GM12891 (cell line): ENCODE data around the gene MMGT1.

Experiments
- POLR2A ChIP-seq: IDR thresholded peaks from 2 replicates; pipeline ENCODE4 v1.6.1; 2011; ENCODE audit warnings: low read depth, low read length, control low read depth
- POLR2AphosphoS5 ChIP-seq: IDR thresholded peaks from 2 replicates; pipeline ENCODE4 v1.6.1; 2011; ENCODE audit warnings: low read depth, low read length, control low read depth
- POU2F2 ChIP-seq: IDR thresholded peaks from 2 replicates; pipeline ENCODE4 v1.6.1; 2011; ENCODE audit warnings: low read depth, mild to moderate bottlenecking, control low read depth, low read length, moderate library complexity
- TAF1 ChIP-seq: IDR thresholded peaks from 2 replicates; pipeline ENCODE4 v1.6.1; 2011; ENCODE audit warnings: low read depth, low read length, control low read depth

DNA sequence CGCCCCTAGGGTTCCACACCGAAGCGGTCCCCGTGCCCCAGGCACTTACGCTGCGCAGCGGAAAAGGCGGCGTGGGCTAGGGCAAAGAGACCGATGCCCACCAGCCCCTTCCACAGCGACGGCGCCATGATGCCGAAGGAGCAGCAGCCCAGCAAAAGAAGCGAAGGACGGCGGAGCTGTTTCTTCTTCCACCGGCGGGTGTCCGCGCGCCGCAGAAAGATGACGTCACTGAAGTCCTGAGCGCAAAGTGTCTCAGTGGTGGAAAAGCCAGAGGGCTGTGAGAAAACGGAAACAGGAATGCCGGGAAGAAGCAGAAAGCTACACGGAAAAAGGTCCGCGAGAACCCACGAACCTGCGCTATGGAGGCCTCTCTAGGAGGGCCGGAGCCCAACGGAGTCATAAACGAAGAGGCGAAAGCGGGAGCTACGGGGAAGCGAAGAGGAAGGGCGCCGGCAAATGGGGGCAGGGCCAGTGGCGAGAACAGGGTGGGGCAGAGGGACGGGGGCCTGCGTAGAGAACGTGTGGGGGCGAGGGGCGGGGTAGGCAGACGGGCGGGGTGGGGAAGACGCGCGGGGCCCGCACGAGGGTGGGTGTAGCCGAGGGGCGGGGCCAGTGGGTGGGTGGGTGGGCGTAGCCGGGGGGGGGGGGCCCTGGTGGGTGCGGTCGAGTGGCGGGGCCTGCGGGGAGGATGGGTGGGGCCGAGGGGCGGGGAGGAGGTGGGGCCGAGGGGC lies at the start of gene MMGT1:
- TF ChIP-seq POU2F2 (no peak), POLR2A (no peak), TAF1 (no peak), POLR2AphosphoS5 (no peak)
